Raji (cell line): ENCODE results near the gene SDR42E1.

Source experiments
- POLR2A ChIP-seq: IDR thresholded peaks from 2 replicates; pipeline ENCODE4 v1.6.1; 2011; ENCODE audit warnings: low read depth, low read length, control low read depth; ENCODE audit not compliant: insufficient read depth

Gene SDR42E1

DNA sequence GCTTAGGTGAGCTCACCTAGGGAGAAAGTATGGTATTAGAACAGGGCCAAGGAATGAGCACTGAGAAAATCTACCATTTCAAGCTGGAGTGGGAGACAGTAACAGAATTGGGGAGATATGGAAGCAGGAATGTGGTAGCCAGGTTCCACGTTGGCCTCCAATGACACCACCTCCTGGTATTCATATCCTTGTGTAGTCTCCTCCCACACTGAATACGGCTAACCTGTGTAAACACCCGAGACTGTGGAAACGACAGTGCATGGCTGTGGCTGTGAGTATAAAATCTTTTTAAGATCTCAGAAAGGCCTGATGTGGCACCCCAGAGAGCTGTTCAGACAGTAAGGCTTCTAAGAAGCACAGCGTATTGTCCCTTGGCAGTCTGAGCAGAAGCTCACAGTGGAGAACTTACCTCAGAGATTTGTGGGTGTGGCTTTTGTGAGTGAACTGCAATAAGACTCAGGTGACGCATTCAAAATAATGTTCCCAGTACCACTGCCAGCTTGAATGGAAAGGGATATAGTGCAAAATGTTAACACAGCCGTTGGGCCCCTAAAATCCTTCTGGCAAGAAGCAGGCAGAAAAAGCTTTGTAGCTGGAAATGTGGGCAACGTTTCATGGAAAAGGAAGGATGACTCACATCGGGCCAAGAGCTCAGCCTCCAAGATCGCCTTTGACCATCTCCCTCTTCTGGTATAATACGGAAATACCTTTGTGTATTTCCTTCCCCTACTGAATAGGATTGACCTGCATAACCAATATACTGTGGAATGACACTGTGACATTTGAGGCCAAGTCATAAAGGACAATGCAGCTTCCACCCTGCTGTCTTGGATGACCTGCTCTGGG is 14.4 kb downstream of the SDR42E1 start:
- no peak for TF ChIP-seq POLR2A

DNA sequence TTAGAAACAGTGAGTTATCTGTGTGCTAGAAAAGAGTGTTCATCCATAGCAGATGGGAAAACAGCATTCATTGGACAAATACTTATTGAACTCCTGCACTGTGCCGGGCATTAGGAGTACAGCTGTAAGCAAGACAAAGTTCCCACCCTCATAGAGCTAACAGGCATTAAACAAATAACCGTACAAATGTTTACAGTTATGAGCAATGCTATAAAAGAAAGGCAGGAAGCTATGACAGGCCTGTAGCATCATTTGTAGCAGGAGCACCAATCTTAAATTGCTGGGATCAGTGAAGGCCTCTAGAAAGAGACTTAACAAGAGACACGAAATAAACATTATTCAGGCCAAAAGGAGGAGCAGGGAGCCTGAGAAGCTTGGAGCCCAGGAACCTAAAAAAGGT is 15.6 kb downstream of the SDR42E1 start:
- TF ChIP-seq POLR2A, result no peak

DNA sequence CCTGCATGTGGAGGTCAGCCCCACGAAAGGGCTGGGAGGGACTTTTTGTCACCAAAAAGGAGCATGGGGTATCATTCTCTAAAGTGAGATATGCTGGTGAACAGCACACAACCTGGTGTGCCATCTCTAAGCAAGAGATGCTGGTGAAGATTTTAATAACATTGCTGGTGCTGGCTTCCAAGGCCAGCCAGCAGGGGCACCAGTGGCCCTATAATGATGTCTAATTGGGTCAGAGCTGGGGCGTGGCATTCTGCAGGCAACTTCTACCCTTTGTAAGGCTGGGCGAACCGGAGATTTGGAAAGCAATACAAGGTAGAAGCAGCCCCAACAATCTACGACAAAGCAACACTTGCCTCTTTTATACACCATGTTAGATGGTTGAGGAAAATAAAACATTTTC is 16.8 kb downstream of the SDR42E1 start:
- TF ChIP-seq POLR2A, result no peak

DNA sequence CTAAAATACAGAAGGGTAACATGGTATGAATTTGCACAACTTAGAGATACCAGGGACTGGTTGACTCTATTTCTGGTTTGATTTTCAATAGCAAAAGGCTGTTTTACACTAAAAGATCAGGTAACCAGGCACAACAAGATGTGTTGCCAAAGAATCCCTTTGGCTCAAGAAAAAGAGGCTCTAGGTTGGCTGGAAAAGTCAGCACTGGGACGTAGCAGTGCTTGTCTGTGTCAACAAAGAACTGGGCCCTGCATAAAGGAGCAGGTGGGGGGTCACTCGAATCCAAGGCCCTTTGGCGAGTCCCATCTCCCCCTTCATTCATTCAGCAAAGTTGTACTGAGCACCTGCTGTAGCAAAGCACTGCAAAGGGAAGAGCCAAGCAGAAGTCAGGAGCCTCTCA is 18.4 kb downstream of the SDR42E1 start:
- no peak for TF ChIP-seq POLR2A

DNA sequence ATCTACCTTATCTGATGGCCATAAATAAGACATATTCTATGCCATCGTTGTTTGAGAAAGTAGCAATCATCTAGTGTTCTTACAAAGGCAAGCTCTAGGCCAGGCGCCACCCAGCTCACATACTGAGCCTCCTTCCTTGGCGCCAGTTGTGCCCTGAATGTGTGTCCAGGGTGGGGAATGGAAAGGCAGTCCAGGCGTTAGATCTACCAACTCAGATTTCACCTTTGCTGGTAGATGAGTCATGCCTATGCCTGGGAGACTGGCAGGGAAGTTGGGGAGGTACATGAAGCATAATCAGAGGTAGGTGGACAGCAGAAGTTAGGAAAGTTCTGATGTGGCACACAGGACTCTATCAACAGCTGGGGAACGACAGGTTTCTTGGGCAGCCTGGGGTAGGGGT is 23.6 kb downstream of the SDR42E1 start:
- TF ChIP-seq POLR2A, result no peak

DNA sequence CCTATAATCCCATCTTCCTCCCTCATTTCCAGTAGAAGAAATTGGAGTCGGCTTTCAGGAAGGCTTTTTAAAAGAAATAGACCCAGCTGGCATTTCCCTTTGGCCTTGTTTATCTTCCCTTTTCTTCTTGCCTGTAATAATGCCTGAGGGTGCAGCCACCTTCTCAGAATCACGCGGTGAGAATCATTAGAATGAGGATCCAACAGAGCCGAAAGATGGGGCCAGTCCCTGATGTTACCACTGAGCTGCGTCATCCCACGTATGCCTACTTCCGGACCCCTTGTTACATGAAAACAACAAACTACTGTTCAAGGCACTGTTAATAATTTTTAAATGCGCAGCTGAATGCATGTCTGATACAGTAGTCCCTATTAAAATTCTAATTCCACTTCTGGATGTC is 24.1 kb downstream of the SDR42E1 start:
- TF ChIP-seq POLR2A, result no peak

DNA sequence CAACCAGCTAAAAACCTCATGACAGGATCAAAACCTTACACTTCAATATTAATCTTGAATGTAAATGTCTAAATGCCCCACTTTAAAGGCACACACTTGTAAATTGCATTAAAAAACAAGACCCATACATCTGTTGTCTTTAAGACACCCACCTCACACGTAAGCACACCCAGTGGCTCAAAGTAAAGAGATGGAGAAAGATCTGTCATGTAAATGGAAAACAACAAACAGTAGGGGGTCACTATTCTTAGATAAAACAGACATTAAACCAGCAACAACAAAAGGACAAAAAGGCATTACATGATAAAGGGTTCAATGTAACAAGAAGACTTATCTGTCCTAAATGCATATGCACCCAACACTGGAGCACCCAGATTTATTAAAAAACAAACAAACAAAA is 35.6 kb downstream of the SDR42E1 start:
- no peak for TF ChIP-seq POLR2A

DNA sequence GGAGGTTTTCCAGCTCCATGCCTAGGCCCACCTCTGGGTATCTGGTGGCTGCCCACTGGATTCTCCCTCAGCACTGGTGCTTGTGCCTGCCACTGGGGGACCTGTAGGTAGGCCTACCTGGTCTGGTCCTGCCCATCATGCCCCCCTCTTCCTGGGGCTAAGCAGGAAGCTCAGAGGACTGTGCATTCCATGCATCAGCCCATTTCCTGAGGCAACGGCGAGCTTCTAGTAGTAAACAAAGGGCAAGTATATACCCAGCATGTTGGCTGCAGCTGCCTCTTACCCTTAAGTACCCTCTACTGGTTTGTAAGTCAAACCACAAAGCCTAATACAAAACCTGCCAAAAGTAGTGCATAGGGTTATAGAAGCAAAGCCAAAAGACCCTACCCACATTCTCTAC is 37.5 kb downstream of the SDR42E1 start:
- no peak for TF ChIP-seq POLR2A

DNA sequence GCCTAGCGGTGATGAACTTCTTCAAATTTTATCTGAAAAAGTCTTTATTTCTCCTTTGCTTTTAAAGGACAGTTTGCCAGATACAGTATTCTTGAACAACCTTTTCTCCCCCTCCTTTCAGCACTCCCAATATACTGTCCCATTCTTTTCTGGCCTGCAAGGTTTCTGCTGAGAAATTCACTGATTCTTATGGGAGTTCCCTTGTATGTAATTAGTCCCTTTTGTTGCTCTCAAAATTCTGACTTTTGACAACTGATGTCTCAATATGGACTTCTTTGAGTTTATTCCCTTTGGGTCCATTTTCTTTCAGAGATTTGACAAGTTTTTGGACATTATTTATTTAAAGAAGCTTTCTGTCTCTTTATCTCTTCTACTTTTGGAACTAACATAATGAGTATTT is 39.4 kb downstream of the SDR42E1 start:
- TF ChIP-seq POLR2A, result no peak

DNA sequence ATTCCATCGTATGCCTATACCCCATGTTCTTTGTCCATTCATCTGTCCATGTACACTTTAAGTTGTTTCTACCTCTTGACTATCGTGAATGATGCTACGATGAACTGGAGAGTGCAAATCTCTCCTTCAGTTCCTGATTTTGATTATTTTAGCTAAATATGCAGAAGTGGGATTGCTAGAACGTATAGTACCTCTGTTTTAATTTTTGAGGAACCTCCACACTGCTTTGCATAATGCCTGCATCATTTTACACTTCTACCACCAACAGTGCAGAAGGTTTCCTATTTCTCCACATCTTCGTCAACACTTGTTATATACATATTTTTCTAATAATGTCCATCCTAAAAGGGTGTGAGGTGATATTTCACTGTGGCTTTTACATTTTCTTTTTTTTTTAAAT is 43.9 kb downstream of the SDR42E1 start:
- no peak for TF ChIP-seq POLR2A

DNA sequence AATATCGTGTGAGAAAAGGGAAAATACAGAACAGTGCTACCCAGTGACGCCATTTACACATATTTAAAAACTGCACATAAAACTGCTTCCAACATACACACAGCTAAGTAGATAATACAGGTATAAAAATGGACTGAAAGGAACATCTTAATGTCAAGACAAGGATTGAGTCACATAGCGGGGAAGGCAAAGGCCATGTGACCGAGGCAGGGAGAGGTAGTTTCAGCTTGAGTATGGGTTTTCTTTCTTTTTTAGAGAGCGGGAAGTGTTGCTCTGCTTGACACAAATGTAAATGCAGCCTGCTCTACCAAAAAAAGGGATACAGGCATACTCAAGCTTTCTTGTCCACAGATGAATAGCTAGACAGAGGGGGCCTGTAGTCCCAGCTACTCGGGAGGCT is 46.5 kb downstream of the SDR42E1 start:
- no peak for TF ChIP-seq POLR2A

DNA sequence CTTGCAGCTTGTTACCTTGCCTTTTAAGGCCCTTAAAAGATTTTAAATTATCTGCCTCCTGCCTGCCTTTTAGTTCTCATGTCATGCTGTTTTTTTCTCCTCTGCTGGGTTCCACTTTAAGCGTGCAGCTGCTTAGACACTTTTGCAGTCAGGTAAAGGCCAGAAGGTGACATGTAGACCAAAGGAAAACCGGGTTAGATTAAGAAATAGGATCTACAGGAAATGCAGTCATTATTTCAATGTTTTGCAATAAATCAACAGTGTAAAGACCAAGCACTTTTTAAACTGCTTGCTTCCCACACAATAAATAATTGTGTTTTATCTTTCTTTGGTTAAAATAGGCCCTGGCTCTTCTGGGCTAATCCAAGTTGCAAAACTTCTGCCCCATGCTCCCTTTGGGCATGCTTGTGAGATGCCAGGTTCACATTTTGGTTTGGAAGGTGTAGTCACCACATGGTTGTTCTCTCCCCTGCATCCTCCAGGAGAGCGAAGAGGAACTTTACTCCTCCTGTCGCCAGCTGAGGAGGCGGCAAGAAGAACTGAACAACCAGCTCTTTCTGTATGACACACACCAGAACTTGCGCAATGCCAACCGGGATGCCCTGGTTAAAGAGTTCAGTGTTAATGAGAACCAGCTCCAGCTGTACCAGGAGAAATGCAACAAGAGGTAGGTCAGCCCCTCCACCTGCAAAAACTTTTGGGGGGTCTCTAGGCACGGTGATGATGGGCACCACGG is 54.9 kb downstream of the SDR42E1 start:
- TF ChIP-seq POLR2A, result no peak

DNA sequence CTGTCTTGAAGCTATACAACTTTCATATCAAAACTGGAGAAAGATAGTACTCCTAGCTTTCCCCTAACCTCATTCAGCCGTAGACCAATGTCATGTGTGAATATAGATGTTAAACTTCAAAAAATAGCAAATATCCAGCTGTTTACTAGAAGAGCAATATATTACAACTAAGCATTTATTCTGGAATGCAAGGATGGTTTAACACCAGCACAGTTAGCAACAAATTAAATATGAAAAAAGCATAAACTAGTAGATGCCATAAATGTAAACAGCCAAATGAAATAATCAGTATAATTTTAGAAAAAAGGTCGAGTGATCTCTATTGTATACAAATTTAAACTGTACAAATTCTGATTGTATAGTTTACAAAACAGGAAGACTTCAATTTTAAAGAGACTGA is 59.7 kb downstream of the SDR42E1 start:
- no peak for TF ChIP-seq POLR2A

DNA sequence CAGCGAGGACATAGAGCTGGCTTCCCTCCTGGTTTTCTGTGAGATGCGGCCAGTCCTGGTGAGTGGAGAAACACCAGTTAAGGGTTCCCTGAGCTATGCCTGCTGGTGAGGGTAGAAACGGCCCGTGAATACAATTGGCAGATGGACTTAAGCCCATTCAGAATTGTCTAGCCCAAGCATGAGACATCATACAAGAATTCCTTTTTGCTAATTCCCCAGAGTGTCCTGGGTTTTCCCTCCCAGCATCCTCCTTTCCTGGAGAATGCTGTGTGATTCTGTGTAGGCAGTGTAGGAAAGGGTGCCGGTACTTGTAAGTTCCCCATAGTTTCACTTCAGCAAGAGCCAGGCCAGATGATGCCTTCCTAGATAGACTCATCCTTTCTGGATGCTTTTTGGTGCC is 65.1 kb downstream of the SDR42E1 start:
- TF ChIP-seq POLR2A, result no peak

DNA sequence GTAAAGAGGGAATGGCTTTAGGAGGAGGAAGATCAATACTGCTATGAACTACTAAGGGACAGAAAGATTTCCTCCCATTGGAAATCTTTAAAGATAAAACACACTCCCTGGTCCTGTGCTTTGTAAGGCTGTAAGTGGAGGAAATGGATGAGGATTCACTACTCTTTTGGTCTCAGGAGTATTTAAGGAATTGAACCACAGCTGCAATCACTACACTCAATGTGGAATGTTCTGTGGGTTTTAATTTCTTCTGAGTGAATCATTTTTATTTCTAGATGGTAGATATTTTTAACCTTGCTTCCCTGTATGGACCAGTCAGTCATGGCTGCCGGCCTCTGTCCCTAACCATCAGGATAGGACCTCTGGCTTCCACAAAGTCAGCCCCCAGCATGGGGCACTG is 65.6 kb downstream of the SDR42E1 start:
- TF ChIP-seq POLR2A, result no peak

DNA sequence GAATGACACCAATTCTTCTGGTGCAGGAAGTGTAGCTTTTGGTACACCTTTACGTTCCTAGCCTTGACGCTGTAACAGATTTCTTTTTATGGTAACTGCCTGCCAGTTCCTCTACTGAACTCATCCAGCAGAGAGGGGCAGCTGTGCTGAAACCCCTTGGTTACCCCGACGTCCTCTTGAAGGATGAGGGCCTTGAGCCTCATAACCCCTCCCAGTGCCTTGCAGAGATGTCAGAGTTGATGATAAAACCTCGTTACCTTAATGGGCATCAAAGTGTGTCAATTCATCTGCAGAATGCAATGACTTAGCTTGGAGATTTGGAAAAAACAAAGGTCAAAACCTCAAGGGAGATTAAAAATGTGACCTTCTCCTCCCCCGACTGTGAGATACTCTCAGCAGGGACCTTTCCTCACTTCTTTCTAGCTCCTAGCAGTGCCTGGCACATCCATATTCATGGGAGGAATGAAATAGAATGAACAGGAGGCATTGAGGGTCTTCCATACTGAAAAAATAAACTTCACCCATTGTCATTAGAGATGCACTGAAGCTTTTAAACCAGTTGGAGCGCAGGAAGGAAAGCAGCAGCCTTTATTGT is 69.2 kb downstream of the SDR42E1 start:
- no peak for TF ChIP-seq POLR2A

DNA sequence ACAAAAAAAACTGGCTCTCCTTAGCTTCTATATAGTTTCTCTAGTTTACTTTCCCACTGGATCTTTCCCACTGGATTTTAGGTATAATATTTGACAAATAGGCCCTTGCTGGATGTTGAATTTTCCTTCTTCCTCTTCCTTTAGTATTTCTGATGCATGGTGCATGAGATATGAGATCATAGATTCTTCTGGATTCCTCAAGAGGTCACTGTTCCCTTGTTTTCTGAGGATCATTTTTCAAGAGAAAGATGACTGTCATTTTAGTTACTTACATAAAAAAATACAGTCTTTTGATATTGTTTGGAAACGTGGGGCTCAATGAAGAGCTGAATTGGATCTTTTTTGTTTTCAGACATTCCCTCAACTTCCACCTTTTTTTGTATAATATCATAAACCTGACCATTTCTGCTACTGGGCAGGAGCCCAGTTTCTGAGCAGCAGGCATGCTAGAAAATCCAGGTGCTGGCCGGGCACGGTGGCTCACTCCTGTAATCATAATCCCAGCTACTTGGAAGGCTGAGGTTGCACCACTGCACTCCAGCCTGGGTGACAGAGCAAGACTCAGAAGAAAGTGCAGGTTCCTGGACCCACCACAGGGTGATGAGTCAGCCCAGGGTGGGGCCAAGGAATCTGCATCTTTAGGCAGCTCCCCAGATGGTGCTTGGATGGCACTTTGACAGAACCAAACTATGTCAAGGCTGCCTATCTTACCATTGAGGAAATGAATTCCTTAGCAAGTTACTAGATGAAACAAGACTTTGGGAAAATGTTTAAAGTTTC is 70.3 kb downstream of the SDR42E1 start:
- TF ChIP-seq POLR2A, result no peak
